ENCODE data around the gene GRPEL1.
"Not testable (repeated sequence)": the region's sequence is repeated elsewhere in the genome, so short reads cannot be mapped to it uniquely, and the experiment has no call there.

GRPEL1 gene

GRCh38 chr4:7089213-7089986, 21.5 kb upstream of the GRPEL1 start:
- no peak for DNase-seq

- no peak for DNase-seq
Measured at GRCh38 chr4:7087036-7087435, 19.2 kb upstream of the GRPEL1 start.

DNA sequence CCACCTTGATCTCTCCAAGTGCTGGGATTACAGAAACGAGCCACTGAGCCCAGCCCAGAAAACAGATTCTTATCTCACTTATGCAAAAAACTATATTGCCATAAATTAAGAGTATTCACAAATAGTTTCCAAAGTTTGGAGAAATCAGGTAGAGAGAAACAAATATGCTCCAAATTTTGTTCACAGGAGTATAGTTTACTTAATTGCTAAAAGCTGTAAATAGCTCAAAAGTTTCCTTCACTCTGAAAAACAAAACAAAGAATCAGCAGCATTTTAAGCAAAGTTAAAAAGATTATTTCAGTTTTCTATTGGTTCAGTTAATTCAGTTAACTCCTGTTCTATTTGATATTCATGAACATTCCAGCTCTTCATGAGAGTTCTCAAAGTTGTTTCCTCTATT, 18.5 kb upstream of the GRPEL1 start:
- no peak for DNase-seq

DNA sequence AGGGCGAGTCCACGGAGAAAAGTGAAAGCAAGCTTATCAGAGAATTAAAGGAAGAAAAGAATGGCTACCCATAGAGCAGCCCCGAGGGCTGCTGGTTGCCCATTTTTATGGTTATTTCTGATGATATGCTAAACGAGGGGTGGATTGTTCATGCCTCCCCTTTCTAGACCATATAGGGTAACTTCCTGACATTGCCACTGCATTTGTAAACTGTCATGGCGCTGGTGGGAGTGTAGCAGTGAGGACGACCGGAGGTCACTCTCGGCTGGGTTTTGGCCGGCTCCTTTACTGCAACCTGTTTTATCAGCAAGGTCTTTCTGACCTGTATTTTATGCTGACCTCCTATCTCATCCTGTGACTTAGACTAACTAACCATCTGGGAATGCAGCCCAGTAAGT, 16.7 kb upstream of the GRPEL1 start:
- not testable (repeated sequence) for DNase-seq

DNA sequence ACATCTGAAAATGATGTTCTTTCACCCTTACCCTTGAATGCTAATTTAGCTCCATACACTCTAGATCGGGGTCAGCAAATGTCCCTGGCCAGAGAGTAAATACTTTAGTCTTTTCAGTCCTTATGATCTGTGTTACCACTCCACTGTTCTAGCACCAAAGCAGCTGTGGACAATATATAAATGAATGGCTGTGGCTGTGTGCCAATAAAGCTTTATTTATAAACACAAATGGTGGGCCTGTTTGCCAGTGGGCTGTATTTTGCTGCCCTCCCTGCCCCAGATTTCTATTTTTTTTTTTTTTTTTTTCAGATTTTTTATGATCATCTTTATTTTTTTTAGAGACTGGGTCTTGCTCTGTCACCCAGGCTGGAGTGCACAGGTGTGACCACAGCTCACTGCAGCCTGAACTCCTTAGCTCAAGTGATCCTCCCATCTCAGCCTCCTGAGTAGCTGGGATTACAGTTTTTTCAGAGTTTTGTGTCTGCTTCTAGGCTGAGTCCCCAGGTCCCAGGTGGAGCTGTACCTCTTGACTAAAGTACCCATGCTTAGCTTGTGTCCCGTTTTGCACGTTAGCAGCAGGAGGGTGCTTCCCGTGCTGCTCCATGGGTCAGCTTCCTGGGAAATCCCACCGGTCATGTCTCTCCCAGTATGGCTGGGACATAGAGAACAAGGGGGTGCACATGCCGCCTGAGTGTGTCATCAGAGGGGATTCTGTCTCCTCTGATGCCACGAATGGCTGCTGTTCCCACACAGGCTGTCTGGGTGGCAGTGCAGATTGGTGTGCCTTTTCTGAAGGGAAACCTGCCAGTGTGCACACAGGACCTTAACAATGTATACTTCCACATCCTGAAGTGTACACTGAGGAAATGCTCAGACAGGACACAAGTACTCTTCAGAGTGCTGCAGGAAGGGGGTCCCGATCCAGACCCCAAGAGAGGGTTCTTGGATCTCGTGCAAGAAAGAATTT, 16.0 kb upstream of the GRPEL1 start:
- DNase-seq: no peak

GRCh38 chr4:7079909-7080308, 12.0 kb upstream of the GRPEL1 start:
- not testable (repeated sequence) for DNase-seq

- DNase-seq: not testable (repeated sequence)
Measured at GRCh38 chr4:7079483-7079882, 11.6 kb upstream of the GRPEL1 start.

DNA sequence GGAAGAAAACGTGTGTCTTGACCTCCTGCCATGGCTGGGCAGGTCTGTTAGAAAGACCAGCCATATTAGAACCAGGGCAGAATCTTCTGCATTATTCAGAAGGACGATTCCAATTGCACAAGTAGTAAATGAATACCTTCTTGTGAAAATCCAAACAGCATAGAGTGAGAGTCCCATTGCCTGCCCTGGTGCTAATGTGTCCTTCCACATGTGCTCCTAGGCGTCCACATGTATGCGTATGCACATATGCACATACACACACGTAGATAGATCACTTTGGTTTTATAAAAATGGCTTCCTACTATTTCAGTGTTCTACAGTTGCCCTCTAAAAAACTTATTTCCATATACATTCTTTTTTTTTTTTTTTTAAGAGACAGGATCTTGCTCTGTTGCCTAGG, 10.2 kb upstream of the GRPEL1 start:
- no peak for DNase-seq

DNA sequence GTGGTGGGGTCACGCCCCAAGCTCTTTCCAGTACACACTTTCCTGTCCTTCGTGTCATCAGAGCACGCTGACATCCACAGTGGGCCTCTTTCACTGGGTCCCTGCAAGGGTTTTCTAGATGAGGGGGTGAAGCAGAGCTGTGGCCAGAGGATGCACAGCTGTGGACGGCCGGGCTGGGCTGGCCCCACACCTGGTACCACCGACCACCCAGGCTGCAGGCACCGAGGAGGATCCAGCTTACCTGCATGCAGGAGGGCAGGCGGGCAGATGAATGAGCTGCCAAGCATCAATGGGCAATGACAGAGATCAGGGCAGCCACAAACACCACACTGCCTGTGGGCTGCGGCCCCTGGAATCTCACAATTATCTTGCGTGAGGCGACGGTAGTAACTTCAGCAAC, 9.5 kb upstream of the GRPEL1 start:
- no peak for DNase-seq

DNA sequence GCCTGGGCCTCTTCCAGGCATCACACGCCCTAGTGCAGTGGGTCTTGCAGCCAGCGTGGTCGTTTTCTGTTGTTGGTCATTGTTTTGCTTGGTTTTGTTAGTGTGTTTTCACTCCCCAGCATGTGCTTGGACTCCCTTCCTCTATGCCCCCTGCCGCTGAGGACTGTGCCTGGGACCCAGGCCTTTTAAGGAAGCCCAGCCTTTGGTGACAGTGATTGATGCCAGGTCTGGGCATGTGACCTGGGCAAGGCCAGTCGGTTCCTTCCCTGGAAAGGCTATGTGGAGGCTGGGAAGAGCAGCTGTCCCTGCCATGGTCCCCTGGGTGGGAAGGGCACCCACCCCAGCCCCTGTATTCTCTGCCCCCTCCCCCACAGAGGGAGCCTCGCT, 8.8 kb upstream of the GRPEL1 start:
- no peak for DNase-seq

- DNase-seq: no peak
Measured at GRCh38 chr4:7075962-7076695, 8.3 kb upstream of the GRPEL1 start.

- no peak for DNase-seq
Measured at GRCh38 chr4:7074426-7074825, 6.6 kb upstream of the GRPEL1 start.

DNA sequence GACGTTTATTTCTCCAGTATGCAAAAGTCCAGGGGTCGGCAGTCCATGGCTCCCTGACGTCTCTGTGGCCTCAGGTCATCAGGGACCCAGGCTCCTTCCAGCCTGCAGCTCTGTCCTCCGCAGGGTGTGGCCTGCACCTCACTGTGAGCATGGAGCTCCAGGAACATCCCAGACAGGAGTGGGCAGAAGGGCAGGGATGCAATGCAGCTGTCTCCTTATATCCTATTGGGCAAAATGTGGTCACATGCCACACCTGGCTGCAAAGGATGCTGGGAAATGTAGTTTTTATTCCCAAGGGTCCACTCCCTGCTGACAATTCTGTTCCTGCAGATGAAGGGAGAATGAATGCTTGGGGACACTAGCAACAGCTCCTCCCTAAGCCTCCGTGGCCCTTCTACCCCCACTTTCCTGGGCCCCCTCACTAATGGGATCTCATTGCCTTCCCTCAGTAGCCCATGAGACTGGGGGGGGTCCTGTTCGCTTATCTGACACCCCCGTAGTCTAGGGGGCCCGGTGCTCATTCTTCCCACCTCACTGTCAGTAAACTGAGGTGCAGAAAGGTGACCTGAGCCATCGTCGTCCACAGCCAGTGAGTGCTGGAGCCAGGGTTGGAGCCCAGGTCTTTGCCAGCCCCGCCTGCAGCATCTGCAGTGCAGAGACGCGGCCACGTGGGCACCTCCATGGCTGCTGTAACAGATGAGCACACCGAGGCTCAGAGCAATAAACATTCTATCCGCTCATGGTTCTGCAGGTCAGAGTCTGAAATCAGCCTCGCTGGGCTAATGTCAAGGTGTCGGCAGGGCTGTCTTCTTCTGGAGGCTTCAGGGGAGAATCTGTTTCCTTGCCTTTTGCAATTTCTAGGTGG, 5.9 kb upstream of the GRPEL1 start:
- peak in 1 of 2 donors; percentile 54 for DNase-seq

DNA sequence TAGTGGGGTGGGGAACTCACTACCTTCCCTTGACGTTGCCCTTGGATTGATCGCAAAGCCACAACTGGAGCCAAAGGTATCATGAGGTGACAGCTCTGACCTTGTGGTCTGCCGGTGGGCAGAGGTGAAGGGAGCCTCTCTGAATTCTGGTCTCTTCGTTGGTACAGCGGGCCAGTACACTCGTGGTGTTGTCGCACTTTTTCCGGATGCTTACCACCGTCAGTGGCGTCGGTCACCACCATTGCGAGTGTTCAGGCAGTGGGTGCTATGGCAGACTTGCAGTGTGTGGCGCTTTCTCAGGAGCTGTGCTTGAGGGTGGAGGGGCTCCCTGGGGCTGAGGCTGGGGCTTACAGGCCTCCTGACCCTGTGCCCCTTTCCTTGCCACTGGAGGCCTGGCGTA, 5.2 kb upstream of the GRPEL1 start:
- DNase-seq: no peak

DNA sequence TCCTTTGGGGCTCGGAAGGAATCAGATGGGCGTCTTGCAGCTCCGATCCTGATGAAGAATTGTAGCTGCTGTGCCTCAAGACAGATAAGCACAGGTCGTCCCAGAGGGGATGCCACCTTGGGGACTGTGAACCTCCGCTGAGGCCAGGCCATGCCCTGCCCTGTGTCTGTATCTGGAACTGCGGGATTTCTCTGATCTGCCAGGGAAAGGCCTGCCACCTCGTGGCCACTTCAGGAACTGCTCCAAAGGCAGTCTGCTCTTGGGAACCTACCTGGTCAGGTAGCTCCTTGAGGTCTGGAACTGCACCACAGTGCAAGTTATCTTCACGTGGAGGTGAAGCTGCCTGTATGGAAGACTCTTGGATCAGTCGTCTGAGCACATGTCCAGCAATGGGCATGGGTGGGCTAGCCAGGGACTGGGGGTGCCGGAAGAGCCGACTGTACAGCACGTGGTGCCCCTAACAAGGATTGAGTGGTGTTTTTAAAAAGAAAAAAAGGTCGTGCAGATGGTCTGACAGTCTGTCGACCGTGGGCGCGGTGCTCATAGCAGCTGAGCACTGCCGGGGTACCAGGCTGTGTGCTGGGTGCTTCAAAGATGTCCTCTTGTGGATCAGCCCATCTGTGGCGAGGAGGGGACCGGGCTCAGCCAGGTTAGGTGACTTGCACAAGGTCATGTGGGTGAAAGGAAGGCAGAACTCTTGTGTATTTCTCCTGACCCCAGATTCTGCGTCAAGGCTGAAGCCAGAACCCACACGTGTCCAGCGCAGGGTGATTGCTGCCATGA, 3.1 kb upstream of the GRPEL1 start:
- peak; percentile 84 to 90 for DNase-seq

DNA sequence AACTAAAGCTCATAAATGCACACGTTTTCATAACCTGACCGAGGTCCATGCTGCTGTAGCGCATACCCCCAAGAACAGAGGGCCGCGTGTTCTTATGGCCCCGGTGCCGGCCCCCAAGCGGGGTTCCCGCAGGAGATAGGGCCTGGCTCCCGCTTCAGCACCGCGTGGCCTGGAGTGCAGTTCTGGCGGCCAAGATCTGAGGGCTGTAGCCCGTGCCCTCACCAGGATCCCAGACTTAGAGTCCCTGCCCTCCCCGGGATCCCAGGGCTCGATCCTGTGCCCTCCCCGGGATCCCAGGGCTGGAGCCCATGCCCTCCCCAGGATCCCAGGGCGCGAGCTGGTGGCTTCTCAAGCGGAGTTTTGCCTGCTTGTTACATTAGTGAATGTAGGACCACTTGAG, 1.0 kb upstream of the GRPEL1 start:
- DNase-seq: no peak

DNA sequence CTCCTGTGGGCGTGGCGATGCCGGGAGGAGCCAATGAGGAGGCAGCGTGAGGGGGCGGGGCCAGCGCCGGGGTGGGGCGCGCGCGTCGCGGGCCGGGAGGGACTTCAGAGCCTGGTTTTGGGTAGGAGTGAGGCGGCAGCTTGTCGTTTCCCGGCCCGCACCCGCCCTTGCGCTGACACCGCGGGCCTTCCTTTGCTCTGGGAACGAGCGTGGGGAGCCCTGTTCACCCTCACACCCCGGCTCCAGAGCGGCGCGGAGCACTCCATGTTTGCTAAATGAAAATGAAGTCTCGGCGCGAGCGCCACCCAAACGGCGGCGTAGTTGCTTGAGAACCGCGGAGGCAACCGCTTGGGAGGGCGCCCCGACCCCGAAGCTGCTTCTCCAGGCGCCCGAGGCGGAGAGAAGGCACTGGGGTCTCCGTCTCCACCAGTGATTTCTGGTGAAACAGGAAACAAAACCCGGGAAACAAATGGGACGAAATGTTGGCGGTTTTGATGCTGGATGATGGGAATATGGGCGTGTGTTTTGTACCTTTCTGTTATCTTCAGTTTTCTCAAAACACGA, 497 bp upstream of the GRPEL1 start:
- DNase-seq: no peak

DNA sequence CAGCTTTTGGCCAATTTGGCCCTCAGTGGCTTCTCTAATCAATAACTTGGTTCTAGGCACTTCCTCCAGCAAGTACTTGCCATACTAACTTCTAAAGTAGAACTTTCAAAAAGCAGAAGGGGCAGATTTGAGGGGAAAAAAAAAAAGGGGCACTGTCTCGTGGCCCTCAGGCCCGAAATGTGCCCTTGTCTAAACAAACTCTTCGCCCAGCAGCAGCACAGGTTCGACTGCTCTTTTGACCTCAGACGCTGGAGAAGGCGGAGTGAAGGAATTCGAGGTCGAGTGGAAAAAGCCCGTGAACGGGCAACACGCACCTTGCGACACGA, 775 bp downstream of the GRPEL1 start:
- no peak for DNase-seq

DNA sequence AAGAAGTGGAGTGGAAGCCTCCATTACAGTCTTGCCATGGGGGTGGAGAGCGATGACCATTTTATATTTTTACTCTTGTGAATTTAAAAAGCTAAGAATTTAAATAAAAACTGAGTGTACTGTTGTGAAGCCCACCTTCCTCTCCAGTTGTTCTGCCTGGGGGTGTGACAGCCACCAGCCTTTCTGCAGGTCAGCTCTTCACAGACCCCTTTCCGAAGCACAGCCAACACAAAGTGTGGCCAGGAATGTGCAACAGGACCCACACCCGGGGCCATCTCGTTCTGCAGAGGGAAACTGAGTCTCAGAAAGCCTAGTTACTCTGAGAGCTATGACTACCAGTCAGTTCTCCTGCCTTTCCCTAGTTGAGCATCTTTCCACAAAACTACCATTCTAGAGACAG, 1.4 kb downstream of the GRPEL1 start:
- DNase-seq: no peak

DNA sequence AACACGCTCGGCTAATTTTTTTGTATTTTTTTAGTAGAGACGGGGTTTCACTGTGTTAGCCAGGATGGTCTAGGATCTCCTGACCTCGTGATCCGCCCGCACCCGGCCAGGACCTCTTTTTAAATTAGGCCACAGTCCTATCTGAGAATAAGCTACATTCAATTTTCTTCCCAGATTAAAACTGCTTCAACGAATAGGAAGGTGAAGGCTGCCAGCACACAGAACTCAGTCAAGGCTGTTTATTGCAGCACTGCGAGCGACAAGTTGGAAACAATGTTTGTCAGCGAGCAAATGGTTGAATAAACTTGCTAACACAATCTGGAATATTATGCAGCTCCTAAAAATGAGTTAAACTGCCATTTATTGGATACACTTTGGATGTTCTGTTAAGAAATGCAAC, 1.9 kb downstream of the GRPEL1 start:
- no peak for DNase-seq

GRCh38 chr4:7063362-7063761, 4.5 kb downstream of the GRPEL1 start:
- DNase-seq: no peak
